ENCODE measurements around the gene ZNF280D.

Gene ZNF280D

DNA sequence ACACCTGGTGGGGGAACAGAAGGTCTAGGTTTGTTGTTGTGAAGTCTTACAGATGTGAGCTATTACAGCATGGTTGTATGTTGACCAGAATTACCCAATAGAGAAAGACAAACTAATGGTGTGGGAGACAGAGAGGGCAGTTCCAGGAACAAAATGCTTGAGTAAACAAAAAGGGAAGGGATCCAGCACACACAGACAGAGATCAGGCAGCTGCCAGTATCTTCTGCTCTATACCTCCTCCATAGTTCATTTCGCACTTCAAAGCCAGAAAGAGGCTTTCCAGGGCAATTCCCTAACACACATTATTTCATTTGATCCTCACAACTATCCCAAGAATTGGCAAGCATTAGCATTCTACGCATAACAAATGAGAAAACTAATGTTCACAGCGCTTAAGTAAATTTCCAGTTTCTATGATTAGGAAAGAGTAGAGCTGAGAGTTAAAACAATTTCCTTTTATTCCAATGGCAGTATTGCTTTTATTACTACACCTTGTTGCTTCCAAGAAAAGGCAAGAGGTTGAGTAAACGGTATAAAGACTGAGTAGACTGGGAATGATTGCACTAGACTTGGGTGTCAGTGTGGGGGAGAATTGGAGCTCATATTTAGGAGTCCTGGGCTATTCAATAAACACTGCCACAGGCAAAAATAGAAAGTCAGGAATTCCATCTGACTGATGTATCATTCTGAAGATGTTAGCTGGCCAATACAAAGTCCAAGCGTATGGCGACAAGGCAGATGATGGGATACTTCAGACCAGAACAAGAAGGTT, 39.7 kb upstream of the ZNF280D start:
- TF ChIP-seq, protein P1, sequence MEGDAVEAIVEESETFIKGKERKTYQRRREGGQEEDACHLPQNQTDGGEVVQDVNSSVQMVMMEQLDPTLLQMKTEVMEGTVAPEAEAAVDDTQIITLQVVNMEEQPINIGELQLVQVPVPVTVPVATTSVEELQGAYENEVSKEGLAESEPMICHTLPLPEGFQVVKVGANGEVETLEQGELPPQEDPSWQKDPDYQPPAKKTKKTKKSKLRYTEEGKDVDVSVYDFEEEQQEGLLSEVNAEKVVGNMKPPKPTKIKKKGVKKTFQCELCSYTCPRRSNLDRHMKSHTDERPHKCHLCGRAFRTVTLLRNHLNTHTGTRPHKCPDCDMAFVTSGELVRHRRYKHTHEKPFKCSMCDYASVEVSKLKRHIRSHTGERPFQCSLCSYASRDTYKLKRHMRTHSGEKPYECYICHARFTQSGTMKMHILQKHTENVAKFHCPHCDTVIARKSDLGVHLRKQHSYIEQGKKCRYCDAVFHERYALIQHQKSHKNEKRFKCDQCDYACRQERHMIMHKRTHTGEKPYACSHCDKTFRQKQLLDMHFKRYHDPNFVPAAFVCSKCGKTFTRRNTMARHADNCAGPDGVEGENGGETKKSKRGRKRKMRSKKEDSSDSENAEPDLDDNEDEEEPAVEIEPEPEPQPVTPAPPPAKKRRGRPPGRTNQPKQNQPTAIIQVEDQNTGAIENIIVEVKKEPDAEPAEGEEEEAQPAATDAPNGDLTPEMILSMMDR (IDR thresholded peaks at IDR 0.05), result no peak

DNA sequence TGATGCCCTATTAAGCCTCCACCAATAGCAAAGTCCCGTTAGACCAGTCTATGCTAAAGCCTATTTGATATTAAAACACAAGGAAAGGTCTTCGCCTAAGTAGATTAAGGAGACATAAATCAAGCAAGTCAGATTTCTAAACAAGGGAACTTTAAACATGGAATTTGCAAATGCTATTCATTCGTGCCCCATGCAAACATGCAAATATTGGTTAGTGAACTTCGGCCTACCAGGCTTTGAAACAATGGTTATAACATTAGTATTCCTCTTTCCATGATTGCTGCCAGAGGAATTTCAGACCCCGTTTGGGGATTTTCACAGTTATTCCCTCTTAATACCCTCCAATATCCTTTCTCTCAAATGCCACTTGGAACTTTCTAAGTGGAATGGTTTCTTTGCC, 36.9 kb upstream of the ZNF280D start:
- TF ChIP-seq, protein P1 (IDR thresholded peaks at IDR 0.05), result no peak

DNA sequence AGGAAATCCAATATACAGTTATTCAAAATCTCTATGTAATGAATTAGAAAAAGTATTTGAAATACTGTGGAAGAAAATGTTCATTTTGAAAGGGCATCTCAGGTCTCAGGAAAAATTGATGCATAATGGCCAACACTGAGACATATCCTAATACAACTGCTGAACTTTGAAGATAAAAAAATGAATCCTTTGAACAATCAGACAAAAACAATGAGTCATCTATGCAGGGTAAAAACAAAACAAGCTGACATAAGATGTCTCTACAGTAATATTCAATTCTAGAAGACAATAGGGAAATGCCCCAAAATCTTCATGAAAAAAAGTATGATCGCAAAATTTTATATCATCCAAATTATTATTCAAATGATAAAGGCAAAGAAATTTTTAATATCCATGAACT, 34.0 kb upstream of the ZNF280D start:
- TF ChIP-seq, protein P1 (IDR thresholded peaks at IDR 0.05), result no peak

DNA sequence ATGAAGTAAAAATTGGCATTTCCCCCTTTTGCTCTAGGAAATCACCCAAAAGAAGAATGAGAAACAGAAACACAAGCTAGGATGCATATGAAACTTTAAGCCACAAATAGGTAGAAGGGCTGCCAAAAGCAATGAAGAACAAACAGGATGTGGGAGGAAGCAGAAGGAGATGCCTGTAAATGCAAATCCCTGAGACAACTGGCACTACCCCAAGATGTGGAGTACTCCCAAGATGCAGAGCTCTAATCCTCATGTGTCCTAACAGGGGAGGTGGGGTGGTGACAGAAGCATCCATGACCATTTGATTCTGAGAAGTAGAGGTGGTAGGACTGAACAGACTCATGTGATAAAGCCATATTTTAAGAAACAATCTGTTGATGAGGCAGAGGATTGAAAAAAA, 31.9 kb upstream of the ZNF280D start:
- TF ChIP-seq, protein P1 (IDR thresholded peaks at IDR 0.05), result no peak

DNA sequence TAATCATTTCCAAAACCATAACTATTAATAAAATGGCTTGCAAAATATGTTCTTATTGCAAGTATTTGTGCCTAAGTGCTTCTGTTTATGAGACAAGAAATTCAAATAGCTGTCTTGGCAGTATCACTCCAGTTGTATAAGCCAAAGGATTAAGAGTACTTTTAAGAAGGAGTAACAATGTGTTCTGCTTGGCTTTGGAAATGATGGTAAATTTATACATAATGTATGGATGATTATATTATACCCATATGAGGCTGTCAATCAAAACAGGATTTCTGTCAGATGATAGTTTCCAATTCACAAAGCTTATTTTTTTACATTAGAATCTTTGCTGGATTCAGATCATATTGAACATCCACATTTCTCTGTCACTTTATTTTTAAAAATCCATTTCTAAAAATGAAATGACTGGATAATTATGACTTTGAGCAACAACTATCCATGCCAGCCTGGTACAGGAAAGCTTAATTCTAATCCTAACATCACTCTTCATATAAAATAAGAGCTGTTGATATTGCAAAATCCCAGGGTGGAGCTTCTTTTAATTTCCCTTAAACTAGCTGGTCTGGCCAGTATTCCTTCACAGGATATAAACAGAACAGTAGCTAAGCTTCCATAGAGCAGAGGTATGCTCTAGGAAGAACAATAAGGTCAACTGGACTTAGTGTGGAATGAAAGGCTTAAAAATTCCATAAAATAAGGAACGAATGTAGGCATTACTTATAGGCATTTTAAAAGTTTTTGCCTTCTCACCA, 30.0 kb upstream of the ZNF280D start:
- TF ChIP-seq, protein P1 (IDR thresholded peaks at IDR 0.05), result no peak

DNA sequence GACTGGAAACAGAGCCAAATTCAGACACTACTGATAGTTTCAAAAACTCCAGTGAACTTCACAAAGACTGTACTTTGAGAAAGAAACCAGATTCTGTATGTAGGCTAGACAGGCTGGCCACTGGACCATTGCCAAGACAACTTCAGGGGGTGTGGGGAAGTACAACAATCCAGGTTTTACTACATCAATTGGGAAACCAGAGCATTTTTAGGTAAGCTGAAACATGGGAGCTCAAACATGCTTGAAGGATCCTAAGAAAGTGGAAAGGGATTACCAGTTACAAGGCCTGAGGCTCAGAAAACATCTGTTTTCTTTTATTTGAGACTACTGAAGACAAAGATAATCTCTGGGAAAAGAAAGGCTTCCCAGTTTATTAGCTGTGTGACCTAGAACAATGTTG, 26.9 kb upstream of the ZNF280D start:
- TF ChIP-seq, protein P1 (IDR thresholded peaks at IDR 0.05), result no peak

DNA sequence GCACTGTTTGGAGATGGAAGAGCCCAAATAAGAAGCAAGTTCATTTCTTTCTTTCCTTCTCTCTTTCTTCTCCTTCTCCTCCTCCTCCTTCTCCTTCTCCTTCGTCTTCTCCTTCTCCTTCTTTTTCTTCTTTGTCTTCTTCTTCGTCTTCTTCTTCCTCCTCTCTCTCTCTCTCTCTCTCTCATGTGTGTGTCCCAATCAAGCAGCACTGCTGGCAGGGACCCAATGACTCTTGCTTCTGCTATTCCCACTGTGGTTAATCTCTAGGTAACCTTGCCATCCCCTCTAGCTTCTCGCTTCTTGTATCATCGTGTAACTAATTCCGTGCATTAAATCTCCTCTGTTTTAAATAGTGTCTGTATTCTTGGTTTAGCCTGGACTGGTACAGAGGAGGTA, 26.1 kb upstream of the ZNF280D start:
- TF ChIP-seq, protein P1 (IDR thresholded peaks at IDR 0.05), result no peak
